Hematopoietic multipotent progenitor cell treated with erythropoietin and hydrocortisone succinate and interleukin-3 and kit ligand, for 17 days (in vitro differentiated cells): ENCODE results near the gene MFRP.

ENCODE experiments used
- DNase-seq: peaks from one replicate; pipeline ENCODE4 v3.0.0-alpha.2; 2015; ENCODE audit warnings: low spot score

Gene MFRP

DNA sequence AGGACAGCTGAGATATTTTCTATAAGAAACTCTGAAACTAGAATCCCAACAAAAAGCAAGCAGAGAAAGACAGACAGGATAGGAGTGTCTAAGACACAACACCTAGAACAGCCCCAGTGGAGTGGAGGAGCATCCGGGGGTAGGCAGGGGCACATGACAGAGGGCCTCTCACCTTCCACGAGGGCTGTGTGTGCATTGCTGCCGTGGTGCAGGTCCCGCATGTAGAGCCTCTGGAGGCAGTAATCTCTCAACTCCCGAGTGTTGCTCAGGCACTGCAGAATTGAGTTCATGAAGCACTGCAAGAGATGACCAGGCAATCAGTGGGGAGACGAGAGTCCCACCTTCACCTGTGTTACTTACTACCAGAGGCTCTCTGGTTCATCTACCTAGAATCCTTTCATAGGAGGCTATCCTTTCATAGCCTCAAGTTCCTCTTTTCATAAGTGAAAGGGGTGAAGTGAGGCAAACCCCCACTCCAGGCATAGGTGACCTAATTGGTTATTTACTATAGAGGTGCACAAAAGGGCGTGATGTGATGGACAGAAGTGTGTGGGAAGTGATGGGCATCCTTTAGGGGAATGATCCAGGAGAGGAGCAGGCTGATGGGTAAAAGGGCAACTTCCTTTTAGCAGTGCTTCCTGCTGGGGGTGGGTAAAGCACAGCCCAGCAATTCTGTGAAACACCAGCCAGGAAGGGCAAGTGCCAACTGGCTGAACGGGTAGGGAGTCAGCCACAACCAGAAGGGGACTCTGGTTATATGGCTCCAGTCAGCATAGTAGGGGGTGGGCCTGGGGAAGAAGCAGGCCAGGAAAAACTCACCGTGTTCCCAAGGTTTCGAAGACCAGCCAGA is 13.1 kb upstream of the MFRP start:
- DNase-seq: no peak

DNA sequence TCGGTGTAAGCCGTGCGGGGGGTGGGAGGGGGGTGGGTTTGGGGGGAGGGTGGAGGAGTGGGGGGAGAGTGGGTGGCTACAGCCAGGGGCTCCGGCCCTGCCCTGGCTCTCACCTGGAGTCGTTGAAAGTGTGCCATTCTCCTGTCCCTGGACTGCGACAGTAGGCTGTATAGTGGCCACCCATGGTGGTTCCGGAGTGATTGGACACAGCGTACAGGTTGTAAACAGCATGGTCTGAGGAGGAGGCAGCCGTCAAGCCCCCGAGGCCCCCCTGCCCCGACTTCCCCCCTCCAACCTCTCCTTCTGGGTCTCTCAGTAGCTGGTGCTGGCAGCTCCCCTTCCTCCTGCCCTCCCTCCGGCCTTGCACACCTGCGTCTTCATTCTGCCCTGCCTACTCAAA is 10.6 kb upstream of the MFRP start:
- DNase-seq: no peak

DNA sequence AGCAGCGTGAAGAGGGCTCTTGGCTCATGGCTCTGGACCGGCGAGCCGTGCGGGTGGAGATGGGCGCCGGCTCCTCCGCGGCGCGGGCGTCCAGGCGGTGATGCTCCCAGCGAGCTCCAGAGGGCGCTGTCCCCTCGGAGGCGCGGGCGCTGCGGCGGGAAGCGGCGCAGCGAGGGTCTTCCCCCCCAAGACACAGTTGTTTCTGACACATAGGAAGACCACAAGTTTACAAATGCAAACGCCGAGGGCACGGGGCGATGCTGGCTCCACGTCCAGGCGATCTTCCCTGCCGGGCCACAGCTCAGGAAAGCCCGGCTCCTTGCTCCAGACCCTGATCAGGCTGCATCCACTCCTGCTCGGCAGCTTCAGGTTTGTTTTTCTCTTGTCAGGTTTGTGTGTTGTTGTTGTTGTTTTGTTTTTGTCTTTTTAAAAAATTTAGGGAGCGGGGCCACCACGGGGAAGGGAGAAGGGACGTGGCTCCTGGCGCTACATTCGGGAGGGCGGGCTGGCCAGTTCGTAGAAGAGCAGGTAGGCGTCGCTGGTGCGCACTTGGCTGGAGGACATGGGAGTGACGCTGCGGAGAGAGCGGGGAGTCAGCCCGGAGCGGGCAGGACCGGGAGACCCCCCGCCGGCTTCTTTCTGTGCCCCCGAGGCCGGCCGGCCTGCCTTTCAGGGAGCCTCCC is 10.0 kb upstream of the MFRP start:
- DNase-seq: peak; percentile 55

DNA sequence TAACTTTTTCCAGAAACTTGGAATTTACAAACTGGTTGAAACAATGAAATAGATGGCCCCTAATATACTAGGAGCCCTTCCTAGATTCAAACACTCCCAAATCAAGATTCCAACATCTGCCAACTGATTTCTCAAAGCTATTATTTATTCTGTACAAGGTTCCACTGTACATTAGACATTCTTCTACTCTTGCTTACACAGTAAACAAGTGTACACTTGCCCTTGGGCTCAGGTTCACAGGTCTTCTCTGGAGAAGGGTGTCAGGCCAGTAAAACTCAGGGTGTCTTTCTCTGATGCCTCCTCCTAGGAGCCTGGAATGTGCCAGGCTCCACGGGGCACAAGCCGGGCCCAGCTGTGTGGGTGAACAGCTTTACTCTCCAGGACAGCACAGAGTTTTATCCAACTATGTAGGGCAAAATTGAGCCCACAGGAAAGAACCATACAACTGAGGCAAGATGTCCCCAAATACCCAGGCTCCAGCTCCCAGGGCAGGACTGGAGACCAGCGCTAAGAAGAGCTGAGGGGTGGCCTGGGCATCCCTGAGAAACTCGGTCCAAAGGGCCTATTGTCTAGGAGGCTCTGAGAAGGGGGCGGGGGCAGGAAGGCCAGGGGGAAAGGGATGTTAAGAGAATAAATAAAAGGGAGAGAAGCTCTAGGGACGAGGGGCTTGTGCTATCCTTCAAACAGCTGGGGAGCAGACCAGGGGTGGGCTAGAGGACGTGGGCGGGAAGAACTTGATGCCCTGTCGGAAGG is 8.8 kb upstream of the MFRP start:
- DNase-seq: no peak

DNA sequence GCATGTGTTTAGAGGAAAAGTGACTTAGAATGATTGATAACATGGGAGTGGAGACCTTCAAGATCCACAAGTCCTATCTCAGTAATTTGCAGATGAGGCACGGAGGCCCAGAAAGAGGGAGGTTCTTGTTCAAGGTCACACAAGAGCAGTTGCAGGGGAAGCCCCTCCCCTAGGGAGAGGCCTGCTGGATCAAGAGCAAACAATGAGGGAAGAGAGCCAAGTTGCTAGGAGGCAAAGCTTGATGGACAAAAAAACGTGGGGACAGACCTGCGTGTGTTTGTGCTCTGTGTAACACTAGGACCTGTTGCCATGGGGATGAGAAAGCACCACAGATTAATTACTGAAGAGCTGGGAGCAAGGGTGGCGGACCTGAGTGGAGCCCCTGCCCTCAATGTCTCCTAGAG is 6.4 kb upstream of the MFRP start:
- DNase-seq: no peak

DNA sequence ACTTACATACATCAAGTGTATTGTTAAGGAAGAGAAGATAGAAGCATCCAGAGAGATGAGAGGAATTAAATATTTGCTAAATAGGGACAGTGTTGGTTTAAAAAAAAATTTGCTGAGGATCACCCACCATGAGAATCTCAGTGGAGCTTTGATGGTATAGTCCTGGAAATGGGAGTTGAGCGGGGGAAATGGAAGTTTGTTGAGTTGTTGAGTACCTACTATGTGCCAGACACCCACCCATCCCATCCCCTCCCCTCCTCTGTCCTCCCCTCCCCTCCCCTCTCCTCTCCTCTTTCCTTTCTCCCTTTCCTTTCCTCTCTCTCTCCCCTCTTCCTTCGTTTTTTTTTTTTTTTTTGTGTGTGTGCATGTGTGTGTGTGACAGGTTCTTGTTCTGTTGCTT is 4.7 kb upstream of the MFRP start:
- no peak for DNase-seq

DNA sequence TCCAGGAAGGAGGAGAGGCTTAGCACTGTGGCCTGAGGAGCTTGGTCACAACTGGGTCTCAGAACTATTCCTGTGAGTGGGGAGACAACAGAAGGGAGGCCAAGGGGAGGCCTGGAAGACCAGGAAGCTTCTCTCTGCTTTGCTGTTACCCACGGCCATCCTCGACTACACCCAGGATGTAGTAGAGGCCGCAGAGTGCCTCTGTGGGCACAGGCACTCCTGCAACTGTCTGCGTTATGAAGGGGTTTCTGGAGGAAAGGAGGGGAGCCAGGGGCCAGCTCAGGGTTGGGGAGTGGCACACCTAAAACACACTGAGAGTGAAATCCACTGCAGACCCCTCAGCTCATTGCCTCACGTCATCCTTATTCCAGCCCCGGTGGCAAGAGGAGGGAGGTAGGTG is 3.8 kb upstream of the MFRP start:
- DNase-seq: no peak

DNA sequence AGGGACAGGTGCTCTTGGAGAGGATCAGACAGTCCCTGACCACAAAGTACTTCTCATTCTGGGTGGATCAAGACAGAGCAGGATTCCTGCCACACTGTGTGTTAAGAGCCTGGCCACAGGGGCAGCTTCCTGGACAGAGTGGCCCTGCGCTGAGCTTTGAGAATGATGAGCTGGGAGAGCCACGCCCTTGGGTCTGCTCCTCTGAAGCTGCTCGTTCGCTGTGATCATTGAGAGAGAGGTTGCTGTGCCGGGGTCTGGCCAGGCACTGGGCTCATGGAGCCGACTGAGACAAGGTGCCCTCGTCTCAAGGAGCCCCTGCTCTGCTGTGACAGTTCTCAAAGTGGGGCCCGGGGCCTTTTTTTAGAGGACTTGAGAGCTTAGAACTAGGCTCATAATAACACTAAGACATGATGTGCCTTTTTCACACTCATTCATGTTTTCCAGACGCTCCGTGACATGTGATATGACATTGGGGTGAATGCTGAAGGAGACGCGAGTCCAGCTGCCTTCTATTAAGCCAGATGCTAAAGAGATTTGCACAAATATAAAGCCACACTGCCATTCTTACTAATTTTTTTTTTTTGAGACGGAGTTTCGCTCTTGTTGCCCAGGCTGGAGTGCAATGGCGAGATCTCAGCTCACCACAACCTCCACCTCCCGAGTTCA is 1.6 kb upstream of the MFRP start:
- no peak for DNase-seq

DNA sequence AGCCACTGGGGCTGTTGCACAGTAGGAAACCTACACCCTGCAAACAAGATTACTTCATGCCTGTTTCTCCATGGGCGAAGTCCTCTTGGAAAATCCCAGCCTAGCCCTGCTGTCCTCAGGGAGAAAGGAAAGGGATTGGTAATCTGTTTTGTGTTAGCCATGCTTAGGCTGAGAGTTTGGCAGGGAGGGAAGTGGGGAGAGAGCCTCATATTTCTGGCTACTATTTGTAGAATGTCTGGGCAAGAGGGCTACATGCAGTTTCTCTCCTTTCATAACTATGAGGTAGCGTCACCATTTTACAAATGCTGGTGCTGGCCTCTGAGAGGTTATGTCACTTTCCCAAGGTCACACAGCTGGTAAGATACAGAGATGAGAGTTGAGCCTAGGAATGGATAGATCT is 737 bp upstream of the MFRP start:
- no peak for DNase-seq

DNA sequence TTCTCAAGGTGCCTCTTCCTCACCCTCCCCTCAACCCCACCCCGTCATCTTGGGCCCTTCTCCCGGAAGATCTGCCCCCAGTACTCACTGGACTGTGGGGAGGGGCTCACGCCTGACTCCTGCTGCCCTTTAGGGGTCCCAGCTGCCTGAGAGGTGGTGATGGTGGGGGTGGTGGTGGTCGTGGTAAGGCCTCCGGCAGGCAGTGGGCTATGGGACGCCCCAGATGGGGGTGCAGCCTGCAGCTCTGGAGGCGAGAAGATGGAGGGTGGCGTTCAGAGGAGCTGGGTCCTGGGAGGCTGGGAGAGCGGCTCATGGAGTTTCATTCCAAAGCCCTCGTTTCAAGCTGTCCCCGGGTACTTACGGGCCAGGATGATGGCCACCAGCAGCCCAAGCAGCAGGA is 820 bp downstream of the MFRP start:
- no peak for DNase-seq

DNA sequence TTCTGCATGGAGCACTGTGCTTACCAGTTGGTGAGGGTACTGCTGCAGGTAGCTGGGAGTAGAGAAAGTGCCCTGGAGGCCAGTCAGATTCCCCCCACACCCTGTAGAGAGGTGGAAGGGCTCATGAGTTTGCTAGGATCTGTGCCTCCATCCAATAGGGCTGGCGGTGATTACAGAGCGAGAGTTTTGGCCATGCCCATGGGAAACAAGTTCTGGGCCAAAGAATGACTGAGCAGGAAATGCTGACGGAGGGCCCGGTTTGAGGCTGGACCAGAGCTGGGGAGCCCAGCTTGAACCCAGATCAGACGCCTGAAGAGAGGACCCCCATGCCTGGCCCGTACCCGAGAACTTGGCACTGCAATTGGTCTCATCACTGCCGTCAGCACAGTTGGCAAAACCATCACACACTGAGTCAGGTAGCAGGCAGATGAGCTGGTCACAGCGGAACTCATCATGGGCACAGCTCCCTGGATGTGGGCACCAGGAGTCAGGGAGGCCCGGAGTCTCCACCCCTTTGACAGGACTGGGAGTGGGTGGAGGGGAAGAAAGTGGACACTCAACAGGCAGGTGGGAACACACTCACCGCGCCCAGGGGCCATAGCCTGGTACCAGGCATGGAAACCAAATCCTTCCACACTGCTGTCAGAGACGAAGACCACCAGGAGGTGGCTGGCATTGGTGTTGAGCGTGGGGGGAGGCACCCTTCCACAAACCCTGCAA is 2.1 kb downstream of the MFRP start:
- DNase-seq: no peak

DNA sequence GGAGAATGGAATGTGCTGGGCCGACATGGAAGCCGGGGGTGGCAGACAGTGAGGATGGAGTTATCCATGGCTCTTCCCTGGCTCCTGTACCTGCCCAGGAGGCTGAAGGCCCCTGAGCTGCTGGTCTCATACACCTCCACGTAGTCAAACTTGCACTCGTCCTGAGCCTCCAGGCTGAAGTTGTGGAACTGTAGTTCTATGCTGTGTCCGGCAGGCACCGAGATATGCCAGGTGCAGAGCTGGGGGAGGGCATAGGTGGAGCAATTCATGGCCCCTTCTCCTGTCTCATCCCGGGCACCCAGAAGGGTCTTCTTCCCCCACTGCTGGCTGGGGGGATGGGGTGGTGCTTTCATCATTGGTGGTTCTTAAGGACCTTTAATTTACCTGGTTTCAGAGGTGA is 2.8 kb downstream of the MFRP start:
- no peak for DNase-seq

DNA sequence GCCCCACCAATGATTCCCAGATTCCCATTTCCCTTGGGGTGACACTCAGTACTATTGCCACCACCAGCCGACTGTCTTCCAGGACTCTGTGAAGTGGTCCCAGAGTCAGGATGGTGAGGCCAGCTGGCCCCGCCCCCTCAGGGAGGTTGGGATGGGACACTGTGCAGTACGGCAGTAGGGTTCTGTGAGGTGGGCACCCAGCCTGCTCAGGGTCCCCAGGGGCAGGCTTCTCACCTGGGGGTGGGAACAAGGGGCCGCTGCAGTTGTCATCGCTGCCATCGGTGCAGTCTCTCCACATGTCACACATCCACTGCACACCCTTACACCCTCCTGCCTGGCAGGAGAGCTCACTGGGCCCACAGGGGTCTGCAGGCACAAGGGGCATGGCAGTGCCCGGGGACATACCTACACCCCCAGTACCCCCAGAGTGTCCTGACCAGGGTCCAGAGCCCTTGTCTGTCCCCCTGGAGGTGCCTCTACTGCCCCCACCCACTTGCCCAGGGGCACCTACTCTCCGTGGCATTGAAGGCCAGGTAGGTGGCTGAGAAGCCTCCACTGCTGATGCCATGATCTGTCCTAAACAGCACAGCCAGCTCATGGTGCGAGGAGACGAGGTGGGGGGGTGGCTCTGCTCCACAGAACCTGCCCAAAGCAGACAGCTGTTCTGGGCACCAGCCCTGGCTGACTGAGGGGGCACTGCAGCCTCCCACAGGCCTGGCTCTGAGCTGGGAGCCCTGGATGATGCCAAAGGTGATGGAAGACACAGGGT is 4.0 kb downstream of the MFRP start:
- DNase-seq: no peak

DNA sequence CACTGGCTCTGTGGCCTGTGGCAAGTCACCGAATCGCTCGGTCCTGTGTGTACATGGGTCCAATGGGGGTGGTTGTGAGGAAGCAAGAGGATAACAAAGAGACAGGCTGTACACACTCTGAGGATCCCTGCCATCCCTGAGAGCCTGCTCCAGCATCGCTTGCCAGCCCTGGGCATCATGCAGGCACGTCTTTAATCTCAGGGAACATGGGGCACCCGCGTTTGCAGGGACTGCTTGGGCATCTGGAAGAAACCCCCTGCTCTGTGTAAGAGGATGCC is 4.5 kb downstream of the MFRP start:
- no peak for DNase-seq

DNA sequence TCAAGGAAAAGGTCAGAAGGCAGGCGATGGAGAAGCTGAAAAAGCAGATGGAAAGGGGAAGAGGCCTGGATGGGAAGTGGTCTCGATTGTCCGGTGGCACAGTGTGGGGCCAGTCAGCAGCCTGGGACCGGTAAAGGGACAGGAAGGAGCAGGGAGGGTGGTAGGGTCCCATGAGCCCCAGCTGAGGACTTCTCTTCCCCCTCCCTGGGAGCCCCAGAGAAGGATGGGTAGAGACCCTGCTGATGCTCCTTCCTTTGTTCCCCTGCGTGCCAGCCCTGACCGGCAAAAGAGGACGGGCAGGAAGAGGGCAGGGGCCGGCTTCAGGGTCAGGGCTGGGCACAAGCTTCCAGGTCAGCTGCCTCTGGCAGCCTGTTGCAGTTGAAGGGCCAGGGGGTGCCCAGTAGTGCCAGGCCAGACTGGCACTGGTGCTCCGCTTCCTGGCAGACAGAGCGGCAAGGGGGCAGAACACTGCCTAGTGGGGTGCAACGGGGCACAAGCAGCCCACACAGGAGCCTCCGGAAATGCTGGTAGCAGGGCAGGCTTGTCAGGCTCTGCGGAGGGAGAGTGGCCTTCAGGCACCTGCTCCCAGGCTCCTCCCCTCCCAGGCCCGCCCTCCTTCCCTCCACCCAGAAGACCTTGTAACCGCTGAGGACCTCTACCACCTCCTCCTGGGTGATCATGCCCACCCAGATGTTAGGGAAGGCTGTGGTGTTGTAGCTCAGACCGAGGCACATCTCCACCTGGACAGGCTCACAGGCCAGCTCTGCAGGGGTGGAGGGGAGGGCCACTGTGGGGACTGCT is 5.1 kb downstream of the MFRP start:
- no peak for DNase-seq

DNA sequence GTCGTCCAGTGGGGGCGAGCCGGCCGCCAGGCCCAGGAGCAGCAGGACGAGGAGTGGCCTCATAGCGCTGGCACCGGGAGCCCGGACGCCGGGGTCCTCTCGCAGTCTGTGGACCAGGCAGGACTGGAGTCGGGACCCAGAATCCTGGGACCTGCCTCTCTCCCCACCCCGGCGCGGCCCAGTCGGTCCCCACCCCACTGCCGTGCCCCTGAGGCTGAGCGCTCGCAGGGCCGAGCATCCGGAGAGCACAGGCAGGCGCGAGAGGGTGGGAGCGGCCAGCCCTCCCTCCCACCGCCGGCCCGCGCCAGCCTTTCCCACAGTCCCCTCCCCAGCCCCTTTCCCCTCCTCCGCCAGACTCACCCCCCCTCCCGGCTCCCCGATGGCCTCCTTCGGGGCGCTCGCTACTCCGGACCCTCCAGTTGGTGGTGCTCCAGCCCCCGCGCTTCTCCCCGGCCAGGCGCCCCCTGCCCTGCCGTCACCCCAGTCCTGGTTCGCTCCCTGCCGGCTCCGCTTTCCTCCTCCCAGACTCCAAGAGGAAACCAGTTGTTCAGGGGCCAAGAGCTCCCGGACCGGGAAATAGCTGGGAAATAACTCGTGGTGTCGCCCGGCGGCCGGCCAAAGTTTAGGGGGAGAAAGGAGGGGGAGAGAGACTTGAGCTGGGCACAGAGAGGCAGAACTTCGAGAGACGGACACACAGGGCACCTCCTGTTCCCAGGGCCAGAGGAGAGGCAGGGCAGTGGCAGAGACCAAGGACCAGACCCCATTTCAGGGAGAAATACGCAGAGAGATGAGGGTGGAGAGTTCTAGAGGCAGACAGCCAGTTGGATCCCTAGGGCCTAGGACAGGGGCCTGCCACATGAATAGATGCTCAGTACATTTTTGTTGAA is 5.9 kb downstream of the MFRP start, which contains the start of gene C1QTNF5:
Gene C1QTNF5 (minus strand): TSS at position 549 of the 887 bp plus-strand sequence. CDS start 486 bp downstream, at position 63.
- DNase-seq: no peak

DNA sequence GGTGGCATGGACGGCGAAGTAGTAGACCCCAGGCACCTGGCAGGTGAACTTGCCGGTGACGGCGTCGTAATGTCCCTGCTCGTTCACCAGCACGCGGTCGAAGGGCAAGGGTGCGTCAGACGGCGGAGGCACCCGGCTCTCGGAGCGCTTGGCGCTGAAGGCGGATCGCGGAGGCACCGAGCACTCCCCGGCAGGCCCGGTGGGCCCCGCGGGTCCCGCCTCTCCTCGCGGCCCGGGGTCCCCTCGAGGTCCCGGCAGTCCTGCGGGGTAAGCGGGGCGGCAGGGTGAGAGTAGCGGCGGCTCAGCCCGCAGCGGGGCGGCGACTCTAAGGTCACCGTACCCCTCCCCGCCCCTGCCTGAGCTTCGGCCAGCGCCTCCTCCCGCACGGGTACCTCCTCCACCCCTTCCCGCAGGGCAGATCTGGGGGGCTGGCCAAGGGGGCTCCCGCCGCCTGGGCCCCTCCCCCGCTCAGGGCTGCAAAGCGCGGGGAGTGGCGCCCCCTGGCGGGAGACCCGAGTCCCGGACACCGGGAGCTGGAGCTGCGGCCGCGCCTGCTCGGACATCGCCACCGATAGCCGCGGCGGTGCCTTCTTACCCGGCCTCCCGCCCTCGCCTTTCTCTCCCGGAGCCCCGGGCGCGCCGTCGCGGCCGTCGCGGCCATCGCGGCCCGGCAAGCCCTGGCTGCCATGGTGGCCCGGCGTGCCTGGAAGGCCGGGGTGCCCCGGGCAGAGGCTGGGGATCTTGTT is 6.7 kb downstream of the MFRP start:
- peak; percentile 54 for DNase-seq

DNA sequence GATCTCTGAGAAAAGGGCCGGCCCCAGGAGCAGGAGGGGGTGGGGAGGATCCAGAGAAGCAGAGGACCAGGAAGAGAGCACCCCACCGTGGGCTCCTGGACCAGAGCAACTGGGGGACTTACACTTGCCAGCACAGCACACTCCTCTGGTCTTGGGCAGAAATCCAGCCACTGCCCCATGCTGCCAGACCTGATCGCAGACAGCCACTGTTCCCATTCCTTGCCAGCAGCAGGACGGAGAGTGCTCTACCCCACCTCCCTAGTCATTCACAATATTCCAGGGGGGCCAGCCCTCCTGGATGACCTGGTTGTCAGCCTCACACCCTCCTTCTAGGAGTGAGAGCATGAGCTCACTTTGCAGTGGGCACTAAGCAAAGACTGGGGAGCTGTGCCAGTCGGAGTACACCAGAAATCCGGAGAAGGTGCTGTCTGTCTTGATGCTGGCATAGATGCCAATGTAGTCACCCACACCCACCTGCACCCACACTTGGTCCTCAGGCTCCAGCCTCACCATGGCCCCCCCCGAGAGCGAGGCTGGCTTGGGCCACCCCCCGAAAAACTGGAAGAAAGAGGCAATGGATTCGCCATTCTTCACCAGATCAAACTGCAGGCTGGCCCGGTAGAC is 7.4 kb downstream of the MFRP start:
- no peak for DNase-seq
